ENCODE data around the gene IRAK1.

IRAK1 gene

GRCh38 chrX:154015581-154016264, 4.0 kb downstream of the IRAK1 start:
- Histone ChIP-seq H3K4me1 (ENCODE audit: control insufficient read depth in 5 of 5, insufficient read depth in 5 of 5, low read length in 5 of 5) (peaks cover 2 to 23% (median 18%) of the 10 kb centered on the region in 5 donors), H3K4me3 (ENCODE audit: low read depth in 1 of 5, low read length in 5 of 5) (no peak overlapping the region), H3K27me3 (ENCODE audit: control insufficient read depth in 5 of 5, insufficient read depth in 4 of 5, low read length in 5 of 5) (peaks cover 0 to 30% (median 9%) of the 10 kb centered on the region in 5 donors), H3K27ac (ENCODE audit: low read depth, low read length) (no peak overlapping the region), H3K36me3 (ENCODE audit: control insufficient read depth in 5 of 5, insufficient read depth in 5 of 5, low read length in 5 of 5) (peaks cover 0 to 48% (median 16%) of the 10 kb centered on the region in 5 donors), H3K9ac (ENCODE audit: low read length in 5 of 5) (no peak overlapping the region), H3K9me3 (ENCODE audit: control insufficient read depth in 5 of 5, low read length in 5 of 5) (no peaks in the 10 kb centered on the region)

- Histone ChIP-seq H3K27me3 (ENCODE audit: control insufficient read depth in 5 of 5, insufficient read depth in 4 of 5, low read length in 5 of 5) (peaks cover 0 to 26% (median 9%) of the 10 kb centered on the region in 5 donors), H3K9me3 (ENCODE audit: control insufficient read depth in 5 of 5, low read length in 5 of 5) (no peaks in the 10 kb centered on the region), H3K27ac (ENCODE audit: low read depth, low read length) (no peak overlapping the region), H3K4me1 (ENCODE audit: control insufficient read depth in 5 of 5, insufficient read depth in 5 of 5, low read length in 5 of 5) (peaks cover 0 to 16% (median 12%) of the 10 kb centered on the region in 5 donors), H3K4me3 (ENCODE audit: low read depth in 1 of 5, low read length in 5 of 5) (no peak overlapping the region), H3K36me3 (ENCODE audit: control insufficient read depth in 5 of 5, insufficient read depth in 5 of 5, low read length in 5 of 5) (peaks cover 0 to 48% (median 16%) of the 10 kb centered on the region in 5 donors), H3K9ac (ENCODE audit: low read length in 5 of 5) (no peak overlapping the region)
Measured at GRCh38 chrX:154014429-154015380, 5.0 kb downstream of the IRAK1 start.

- Histone ChIP-seq H3K4me1 (ENCODE audit: control insufficient read depth in 5 of 5, insufficient read depth in 5 of 5, low read length in 5 of 5) (peaks cover 0 to 11% (median 10%) of the 10 kb centered on the region in 5 donors), H3K9me3 (ENCODE audit: control insufficient read depth in 5 of 5, low read length in 5 of 5) (no peaks in the 10 kb centered on the region), H3K36me3 (ENCODE audit: control insufficient read depth in 5 of 5, insufficient read depth in 5 of 5, low read length in 5 of 5) (peaks cover 0 to 48% (median 16%) of the 10 kb centered on the region in 5 donors), H3K4me3 (ENCODE audit: low read depth in 1 of 5, low read length in 5 of 5) (no peak overlapping the region), H3K27me3 (ENCODE audit: control insufficient read depth in 5 of 5, insufficient read depth in 4 of 5, low read length in 5 of 5) (peaks cover 0 to 26% (median 9%) of the 10 kb centered on the region in 5 donors), H3K9ac (ENCODE audit: low read length in 5 of 5) (no peak overlapping the region), H3K27ac (ENCODE audit: low read depth, low read length) (no peak overlapping the region)
Measured at GRCh38 chrX:154013614-154014360, 5.9 kb downstream of the IRAK1 start.

- no peak overlapping the region for H3K4me3 ChIP-seq (ENCODE audit: low read depth in 1 of 5, low read length in 5 of 5)
- H3K9ac ChIP-seq (ENCODE audit: low read length in 5 of 5), result no peak overlapping the region
- H3K27ac ChIP-seq (ENCODE audit: low read depth, low read length), result no peak overlapping the region
- H3K9me3 ChIP-seq (ENCODE audit: control insufficient read depth in 5 of 5, low read length in 5 of 5), result no peaks in the 10 kb centered on the region
- peaks cover 0 to 6% (median 2%) of the 10 kb centered on the region in 5 donors for H3K4me1 ChIP-seq (ENCODE audit: control insufficient read depth in 5 of 5, insufficient read depth in 5 of 5, low read length in 5 of 5)
- peaks cover 0 to 26% (median 9%) of the 10 kb centered on the region in 5 donors for H3K27me3 ChIP-seq (ENCODE audit: control insufficient read depth in 5 of 5, insufficient read depth in 4 of 5, low read length in 5 of 5)
- H3K36me3 ChIP-seq (ENCODE audit: control insufficient read depth in 5 of 5, insufficient read depth in 5 of 5, low read length in 5 of 5), result peaks cover 0 to 45% (median 14%) of the 10 kb centered on the region in 5 donors
Measured at GRCh38 chrX:154013001-154013421, 6.7 kb downstream of the IRAK1 start.

- H3K27ac ChIP-seq (ENCODE audit: low read depth, low read length), result no peak overlapping the region
Measured at GRCh38 chrX:154012336-154012991, 7.2 kb downstream of the IRAK1 start.

GRCh38 chrX:154011376-154012335, 8.0 kb downstream of the IRAK1 start:
- Histone ChIP-seq H3K36me3 (ENCODE audit: control insufficient read depth in 5 of 5, insufficient read depth in 5 of 5, low read length in 5 of 5) (peaks cover 0 to 33% (median 6%) of the 10 kb centered on the region in 5 donors), H3K4me1 (ENCODE audit: control insufficient read depth in 5 of 5, insufficient read depth in 5 of 5, low read length in 5 of 5) (peaks cover 0 to 11% (median 0%) of the 10 kb centered on the region in 5 donors), H3K9me3 (ENCODE audit: control insufficient read depth in 5 of 5, low read length in 5 of 5) (no peaks in the 10 kb centered on the region), H3K9ac (ENCODE audit: low read length in 5 of 5) (no peak overlapping the region), H3K27ac (ENCODE audit: low read depth, low read length) (no peak overlapping the region), H3K4me3 (ENCODE audit: low read depth in 1 of 5, low read length in 5 of 5) (no peak overlapping the region), H3K27me3 (ENCODE audit: control insufficient read depth in 5 of 5, insufficient read depth in 4 of 5, low read length in 5 of 5) (peaks cover 0 to 20% (median 16%) of the 10 kb centered on the region in 5 donors)

More at GRCh38 chrX:154012336-154012991, 7.2 kb downstream of the IRAK1 start:
- no peak overlapping the region for H3K4me3 ChIP-seq (ENCODE audit: low read depth in 1 of 5, low read length in 5 of 5)
- H3K9me3 ChIP-seq (ENCODE audit: control insufficient read depth in 5 of 5, low read length in 5 of 5), result no peaks in the 10 kb centered on the region
- peaks cover 0 to 23% (median 10%) of the 10 kb centered on the region in 5 donors for H3K27me3 ChIP-seq (ENCODE audit: control insufficient read depth in 5 of 5, insufficient read depth in 4 of 5, low read length in 5 of 5)
- peaks cover 0 to 41% (median 11%) of the 10 kb centered on the region in 5 donors for H3K36me3 ChIP-seq (ENCODE audit: control insufficient read depth in 5 of 5, insufficient read depth in 5 of 5, low read length in 5 of 5)
- no peak overlapping the region for H3K9ac ChIP-seq (ENCODE audit: low read length in 5 of 5)
- H3K4me1 ChIP-seq (ENCODE audit: control insufficient read depth in 5 of 5, insufficient read depth in 5 of 5, low read length in 5 of 5), result peaks cover 0 to 5% (median 0%) of the 10 kb centered on the region in 5 donors

GRCh38 chrX:154010330-154011087, 9.2 kb downstream of the IRAK1 start:
- H3K9me3 ChIP-seq (ENCODE audit: control insufficient read depth in 5 of 5, low read length in 5 of 5), result no peaks in the 10 kb centered on the region
- no peak overlapping the region for H3K4me3 ChIP-seq (ENCODE audit: low read depth in 1 of 5, low read length in 5 of 5)
- H3K27me3 ChIP-seq (ENCODE audit: control insufficient read depth in 5 of 5, insufficient read depth in 4 of 5, low read length in 5 of 5), result peaks cover 0 to 17% (median 8%) of the 10 kb centered on the region in 5 donors
- H3K36me3 ChIP-seq (ENCODE audit: control insufficient read depth in 5 of 5, insufficient read depth in 5 of 5, low read length in 5 of 5), result peaks cover 0 to 24% (median 1%) of the 10 kb centered on the region in 5 donors
- no peak overlapping the region for H3K9ac ChIP-seq (ENCODE audit: low read length in 5 of 5)
- H3K27ac ChIP-seq (ENCODE audit: low read depth, low read length), result no peak overlapping the region
- H3K4me1 ChIP-seq (ENCODE audit: control insufficient read depth in 5 of 5, insufficient read depth in 5 of 5, low read length in 5 of 5), result peaks cover 0 to 11% (median 0%) of the 10 kb centered on the region in 5 donors

- H3K27ac ChIP-seq (ENCODE audit: low read depth, low read length), result no peak overlapping the region
- H3K27me3 ChIP-seq (ENCODE audit: control insufficient read depth in 5 of 5, insufficient read depth in 4 of 5, low read length in 5 of 5), result peaks cover 0 to 14% (median 7%) of the 10 kb centered on the region in 5 donors
Measured at GRCh38 chrX:154008521-154008920, 11.2 kb downstream of the IRAK1 start.

More at GRCh38 chrX:154008521-154008920, 11.2 kb downstream of the IRAK1 start:
- Histone ChIP-seq H3K36me3 (ENCODE audit: control insufficient read depth in 5 of 5, insufficient read depth in 5 of 5, low read length in 5 of 5) (peaks cover 0 to 20% (median 0%) of the 10 kb centered on the region in 5 donors), H3K4me3 (ENCODE audit: low read depth in 1 of 5, low read length in 5 of 5) (no peak overlapping the region), H3K4me1 (ENCODE audit: control insufficient read depth in 5 of 5, insufficient read depth in 5 of 5, low read length in 5 of 5) (peaks cover 0 to 11% (median 0%) of the 10 kb centered on the region in 5 donors), H3K9me3 (ENCODE audit: control insufficient read depth in 5 of 5, low read length in 5 of 5) (no peaks in the 10 kb centered on the region), H3K9ac (ENCODE audit: low read length in 5 of 5) (no peak overlapping the region)

Measured in subcutaneous abdominal adipose tissue (tissue), 5 donors.